Measurements from ENCODE around the gene EPHB2.

Gene EPHB2

GRCh38 chr1:22778408-22778807 is 67.8 kb downstream of the EPHB2 start:
- H3K4me1 ChIP-seq (ENCODE audit: insufficient read depth, low read length, poor library complexity, severe bottlenecking) = no peaks in the 10 kb centered on the region
- H4K20me1 ChIP-seq (ENCODE audit: insufficient read depth, low read length, poor library complexity, severe bottlenecking) = no peaks in the 10 kb centered on the region

GRCh38 chr1:22778862-22779520 is 68.4 kb downstream of the EPHB2 start:
- H4K20me1 ChIP-seq (ENCODE audit: insufficient read depth, low read length, poor library complexity, severe bottlenecking) = no peaks in the 10 kb centered on the region
- H2AFZ ChIP-seq (ENCODE audit: low read length) = no peak overlapping the region
- no peaks in the 10 kb centered on the region for H3K9me2 ChIP-seq (replicated peaks; ENCODE audit: low read depth, low read length)
- H3K27me3 ChIP-seq (ENCODE audit: insufficient read depth, low read length, poor library complexity, severe bottlenecking) = no peaks in the 10 kb centered on the region
- no peaks in the 10 kb centered on the region for H3K4me1 ChIP-seq (ENCODE audit: insufficient read depth, low read length, poor library complexity, severe bottlenecking)
- no peak for TF ChIP-seq CTCF (conservative IDR thresholded peaks at IDR 0.05; ENCODE audit: low read length)
- TF ChIP-seq EZH2phosphoT487 (IDR thresholded peaks at IDR 0.05; ENCODE audit: borderline replicate concordance) = no peak
- H3K79me2 ChIP-seq (ENCODE audit: insufficient read depth, low read length) = no peaks in the 10 kb centered on the region
- H3K4me2 ChIP-seq (ENCODE audit: low read depth, low read length, poor library complexity, severe bottlenecking) = no peak overlapping the region
- no peak overlapping the region for H3K4me3 ChIP-seq (ENCODE audit: low read length, poor library complexity, severe bottlenecking)
- H3K9ac ChIP-seq (ENCODE audit: low read depth, low read length, poor library complexity, severe bottlenecking) = no peak overlapping the region
- no peaks in the 10 kb centered on the region for H3K9me3 ChIP-seq (ENCODE audit: insufficient read depth, low read depth, low read length)
- H3K36me3 ChIP-seq (ENCODE audit: insufficient read depth, low read length) = no peaks in the 10 kb centered on the region
- no peaks in the 10 kb centered on the region for H3F3A ChIP-seq (ENCODE audit: low read depth)

More at GRCh38 chr1:22778408-22778807, 67.8 kb downstream of the EPHB2 start:
- H3K9me2 ChIP-seq (replicated peaks; ENCODE audit: low read depth, low read length) = no peaks in the 10 kb centered on the region
- no peak overlapping the region for H3K4me2 ChIP-seq (ENCODE audit: low read depth, low read length, poor library complexity, severe bottlenecking)
- H3K27me3 ChIP-seq (ENCODE audit: insufficient read depth, low read length, poor library complexity, severe bottlenecking) = no peaks in the 10 kb centered on the region
- H3F3A ChIP-seq (ENCODE audit: low read depth) = no peaks in the 10 kb centered on the region
- TF ChIP-seq EZH2phosphoT487 (IDR thresholded peaks at IDR 0.05; ENCODE audit: borderline replicate concordance) (no peak), CTCF (conservative IDR thresholded peaks at IDR 0.05; ENCODE audit: low read length) (no peak)
- H2AFZ ChIP-seq (ENCODE audit: low read length) = no peak overlapping the region
- no peak overlapping the region for H3K9ac ChIP-seq (ENCODE audit: low read depth, low read length, poor library complexity, severe bottlenecking)
- H3K79me2 ChIP-seq (ENCODE audit: insufficient read depth, low read length) = no peaks in the 10 kb centered on the region
- no peak overlapping the region for H3K4me3 ChIP-seq (ENCODE audit: low read length, poor library complexity, severe bottlenecking)
- no peaks in the 10 kb centered on the region for H3K36me3 ChIP-seq (ENCODE audit: insufficient read depth, low read length)
- no peaks in the 10 kb centered on the region for H3K9me3 ChIP-seq (ENCODE audit: insufficient read depth, low read depth, low read length)

- Histone ChIP-seq H2AFZ (ENCODE audit: low read length) (no peak overlapping the region), H3F3A (ENCODE audit: low read depth) (no peaks in the 10 kb centered on the region), H3K27me3 (ENCODE audit: insufficient read depth, low read length, poor library complexity, severe bottlenecking) (no peaks in the 10 kb centered on the region), H3K9ac (ENCODE audit: low read depth, low read length, poor library complexity, severe bottlenecking) (no peak overlapping the region), H3K36me3 (ENCODE audit: insufficient read depth, low read length) (no peaks in the 10 kb centered on the region), H3K4me2 (ENCODE audit: low read depth, low read length, poor library complexity, severe bottlenecking) (no peak overlapping the region), H3K79me2 (ENCODE audit: insufficient read depth, low read length) (no peaks in the 10 kb centered on the region), H3K4me1 (ENCODE audit: insufficient read depth, low read length, poor library complexity, severe bottlenecking) (no peaks in the 10 kb centered on the region), H3K4me3 (ENCODE audit: low read length, poor library complexity, severe bottlenecking) (no peak overlapping the region), H4K20me1 (ENCODE audit: insufficient read depth, low read length, poor library complexity, severe bottlenecking) (no peaks in the 10 kb centered on the region), H3K9me3 (ENCODE audit: insufficient read depth, low read depth, low read length) (no peaks in the 10 kb centered on the region), H3K9me2 (replicated peaks; ENCODE audit: low read depth, low read length) (no peaks in the 10 kb centered on the region)
- TF ChIP-seq CTCF (conservative IDR thresholded peaks at IDR 0.05; ENCODE audit: low read length) (no peak), EZH2phosphoT487 (IDR thresholded peaks at IDR 0.05; ENCODE audit: borderline replicate concordance) (no peak)
These were observed 70.1 kb downstream of the EPHB2 start for GRCh38 chr1:22780696-22781095.

All from Loucy (cell line).